SK-N-SH (cell line): ENCODE data around the gene RPL9.

Source experiments
- EP300 ChIP-seq, 2 experiments: IDR thresholded peaks; 2 replicates each; pipeline versions ENCODE4 v1.4.0 to v1.6.1; 2012; ENCODE audit warnings: borderline replicate concordance in 1 of 2, low read depth in 1 of 2, low read length in 1 of 2
- FOXM1 ChIP-seq: IDR thresholded peaks from 2 replicates; pipeline ENCODE4 v1.4.0; 2012; ENCODE audit warnings: low read depth, mild to moderate bottlenecking
- RFX5 ChIP-seq: IDR thresholded peaks from 2 replicates; pipeline ENCODE4 v1.6.1; 2012; ENCODE audit warnings: mild to moderate bottlenecking, improper control_type of control experiment, low read length
- SIN3A ChIP-seq: IDR thresholded peaks from 2 replicates; pipeline ENCODE4 v1.6.1; 2012; ENCODE audit warnings: low read depth, mild to moderate bottlenecking, low read length, moderate library complexity, borderline replicate concordance
- TCF12 ChIP-seq: IDR thresholded peaks from 2 replicates; pipeline ENCODE4 v1.4.0; 2012
- TEAD4 ChIP-seq: IDR thresholded peaks from 2 replicates; pipeline ENCODE4 v1.4.0; 2012; ENCODE audit warnings: mild to moderate bottlenecking, borderline replicate concordance; ENCODE audit not compliant: insufficient read depth
- USF1 ChIP-seq: IDR thresholded peaks from 2 replicates; pipeline ENCODE4 v1.4.0; 2012; ENCODE audit warnings: low read depth, borderline replicate concordance
- TF ChIP-seq, protein P1 (sequence below): fragments of 200-600 bp; sonication (generic); IDR thresholded peaks from 2 replicates; pipeline ENCODE4 v1.6.1; 2017; ENCODE audit warnings: antibody characterized with exemption, mild to moderate bottlenecking, moderate library complexity
- TF ChIP-seq, protein P2 (sequence below): IDR thresholded peaks from 2 replicates; pipeline ENCODE4; 2012
- TF ChIP-seq, protein P3 (sequence below): IDR thresholded peaks from 2 replicates; pipeline ENCODE4 v1.6.1; 2012; ENCODE audit warnings: mild to moderate bottlenecking, low read depth, low read length, moderate library complexity

DNA sequence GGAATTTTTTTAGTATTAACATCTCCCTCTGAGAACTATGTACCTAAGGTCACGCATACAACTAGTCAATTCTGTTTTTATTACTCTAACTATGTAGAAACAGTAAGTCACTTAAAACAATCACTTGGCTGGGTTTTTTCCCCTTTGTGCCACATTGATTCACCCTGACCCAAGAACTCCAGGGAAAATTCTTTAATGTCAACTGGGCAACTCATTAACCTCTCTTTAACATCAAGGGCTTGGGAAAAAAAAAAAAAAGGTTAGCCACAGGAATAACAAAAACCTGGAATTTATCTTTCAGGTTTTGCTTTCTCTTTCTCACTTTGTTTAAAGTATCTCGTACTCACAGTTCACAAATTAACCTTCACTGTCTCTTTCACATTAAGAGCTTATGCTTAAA lies 8.1 kb downstream of the RPL9 start:
- TF ChIP-seq, protein P1, sequence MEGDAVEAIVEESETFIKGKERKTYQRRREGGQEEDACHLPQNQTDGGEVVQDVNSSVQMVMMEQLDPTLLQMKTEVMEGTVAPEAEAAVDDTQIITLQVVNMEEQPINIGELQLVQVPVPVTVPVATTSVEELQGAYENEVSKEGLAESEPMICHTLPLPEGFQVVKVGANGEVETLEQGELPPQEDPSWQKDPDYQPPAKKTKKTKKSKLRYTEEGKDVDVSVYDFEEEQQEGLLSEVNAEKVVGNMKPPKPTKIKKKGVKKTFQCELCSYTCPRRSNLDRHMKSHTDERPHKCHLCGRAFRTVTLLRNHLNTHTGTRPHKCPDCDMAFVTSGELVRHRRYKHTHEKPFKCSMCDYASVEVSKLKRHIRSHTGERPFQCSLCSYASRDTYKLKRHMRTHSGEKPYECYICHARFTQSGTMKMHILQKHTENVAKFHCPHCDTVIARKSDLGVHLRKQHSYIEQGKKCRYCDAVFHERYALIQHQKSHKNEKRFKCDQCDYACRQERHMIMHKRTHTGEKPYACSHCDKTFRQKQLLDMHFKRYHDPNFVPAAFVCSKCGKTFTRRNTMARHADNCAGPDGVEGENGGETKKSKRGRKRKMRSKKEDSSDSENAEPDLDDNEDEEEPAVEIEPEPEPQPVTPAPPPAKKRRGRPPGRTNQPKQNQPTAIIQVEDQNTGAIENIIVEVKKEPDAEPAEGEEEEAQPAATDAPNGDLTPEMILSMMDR, result no peak
- TF ChIP-seq TCF12 (no peak), EP300 (IDR thresholded peaks at IDR 0.05; ENCODE audit: borderline replicate concordance in 1 of 2, low read depth in 1 of 2, low read length in 1 of 2) (no peak), SIN3A (no peak), RFX5 (no peak), TEAD4 (no peak), USF1 (no peak), FOXM1 (no peak)
- TF ChIP-seq, protein P2, sequence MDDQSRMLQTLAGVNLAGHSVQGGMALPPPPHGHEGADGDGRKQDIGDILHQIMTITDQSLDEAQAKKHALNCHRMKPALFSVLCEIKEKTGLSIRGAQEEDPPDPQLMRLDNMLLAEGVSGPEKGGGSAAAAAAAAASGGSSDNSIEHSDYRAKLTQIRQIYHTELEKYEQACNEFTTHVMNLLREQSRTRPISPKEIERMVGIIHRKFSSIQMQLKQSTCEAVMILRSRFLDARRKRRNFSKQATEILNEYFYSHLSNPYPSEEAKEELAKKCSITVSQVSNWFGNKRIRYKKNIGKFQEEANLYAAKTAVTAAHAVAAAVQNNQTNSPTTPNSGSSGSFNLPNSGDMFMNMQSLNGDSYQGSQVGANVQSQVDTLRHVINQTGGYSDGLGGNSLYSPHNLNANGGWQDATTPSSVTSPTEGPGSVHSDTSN, result no peak
- TF ChIP-seq, protein P3, sequence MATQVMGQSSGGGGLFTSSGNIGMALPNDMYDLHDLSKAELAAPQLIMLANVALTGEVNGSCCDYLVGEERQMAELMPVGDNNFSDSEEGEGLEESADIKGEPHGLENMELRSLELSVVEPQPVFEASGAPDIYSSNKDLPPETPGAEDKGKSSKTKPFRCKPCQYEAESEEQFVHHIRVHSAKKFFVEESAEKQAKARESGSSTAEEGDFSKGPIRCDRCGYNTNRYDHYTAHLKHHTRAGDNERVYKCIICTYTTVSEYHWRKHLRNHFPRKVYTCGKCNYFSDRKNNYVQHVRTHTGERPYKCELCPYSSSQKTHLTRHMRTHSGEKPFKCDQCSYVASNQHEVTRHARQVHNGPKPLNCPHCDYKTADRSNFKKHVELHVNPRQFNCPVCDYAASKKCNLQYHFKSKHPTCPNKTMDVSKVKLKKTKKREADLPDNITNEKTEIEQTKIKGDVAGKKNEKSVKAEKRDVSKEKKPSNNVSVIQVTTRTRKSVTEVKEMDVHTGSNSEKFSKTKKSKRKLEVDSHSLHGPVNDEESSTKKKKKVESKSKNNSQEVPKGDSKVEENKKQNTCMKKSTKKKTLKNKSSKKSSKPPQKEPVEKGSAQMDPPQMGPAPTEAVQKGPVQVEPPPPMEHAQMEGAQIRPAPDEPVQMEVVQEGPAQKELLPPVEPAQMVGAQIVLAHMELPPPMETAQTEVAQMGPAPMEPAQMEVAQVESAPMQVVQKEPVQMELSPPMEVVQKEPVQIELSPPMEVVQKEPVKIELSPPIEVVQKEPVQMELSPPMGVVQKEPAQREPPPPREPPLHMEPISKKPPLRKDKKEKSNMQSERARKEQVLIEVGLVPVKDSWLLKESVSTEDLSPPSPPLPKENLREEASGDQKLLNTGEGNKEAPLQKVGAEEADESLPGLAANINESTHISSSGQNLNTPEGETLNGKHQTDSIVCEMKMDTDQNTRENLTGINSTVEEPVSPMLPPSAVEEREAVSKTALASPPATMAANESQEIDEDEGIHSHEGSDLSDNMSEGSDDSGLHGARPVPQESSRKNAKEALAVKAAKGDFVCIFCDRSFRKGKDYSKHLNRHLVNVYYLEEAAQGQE, result no peak
